K562 (cell line): ENCODE measurements around the gene FIBP. TPM values are rescaled to one million over a fixed set of nuclear protein-coding genes. Genes with fewer than 3 reads are reported as not detected.

Experiments
- CHD7 ChIP-seq: fragments of 200-600 bp; sonication (generic); IDR thresholded peaks from one replicate; pipeline ENCODE4 v1.6.1; 2012; ENCODE audit warnings: mild to moderate bottlenecking, low read depth, low read length, inconsistent platforms
- CREB1 ChIP-seq, 2 experiments: sonication (generic) in 1 of 2; formaldehyde crosslinking in 1 of 2; IDR thresholded peaks; 2 replicates each; pipeline versions ENCODE4 v1.6.1 to v1.8.0; 2012 to 2022; ENCODE audit warnings: inconsistent platforms in 1 of 2, mild to moderate bottlenecking in 1 of 2, missing genetic modification reagents in 1 of 2, moderate library complexity in 1 of 2
- NRF1 ChIP-seq, 2 experiments: fragments of 450-650 bp; IDR thresholded peaks in 1 of 2; conservative IDR thresholded peaks in 1 of 2; 2 replicates each; pipeline ENCODE4 v1.6.1; 2014; ENCODE audit warnings: mild to moderate bottlenecking in 2 of 2
- RBBP5 ChIP-seq: fragments of 200-600 bp; sonication (generic); IDR thresholded peaks from 2 replicates; pipeline ENCODE4 v1.6.1; 2012; ENCODE audit warnings: borderline replicate concordance, mild to moderate bottlenecking, low read length, control low read depth, inconsistent platforms; ENCODE audit not compliant: insufficient read depth, poor library complexity, severe bottlenecking
- SMC3 ChIP-seq: conservative IDR thresholded peaks from 2 replicates; pipeline ENCODE4 v1.6.1; 2011; ENCODE audit warnings: low read depth, low read length, improper control_type of control experiment; ENCODE audit not compliant: insufficient read depth
- SREBF1 ChIP-seq: fragments of 150-350 bp; IDR thresholded peaks from 2 replicates; pipeline ENCODE4 v1.6.1; 2014; ENCODE audit warnings: antibody characterized with exemption, low read depth, low read length, borderline replicate concordance
- TOE1 ChIP-seq, 2 experiments: fragments of 450-650 bp in 1 of 2; sonication (generic) in 1 of 2; formaldehyde crosslinking in 1 of 2; IDR thresholded peaks; 2 replicates each; pipeline versions ENCODE4 v1.7.1 to v1.8.0; 2016 to 2022; ENCODE audit warnings: borderline replicate concordance in 2 of 2, mild to moderate bottlenecking in 2 of 2, antibody characterized with exemption in 1 of 2, inconsistent platforms in 1 of 2, low read depth in 1 of 2, missing genetic modification reagents in 1 of 2, moderate library complexity in 1 of 2
- ZNF445 ChIP-seq: fragments of 250-450 bp; sonication (Bioruptor Pico); IDR thresholded peaks from 2 replicates; pipeline ENCODE4 v1.4.0; 2020; ENCODE audit warnings: low read depth, mild to moderate bottlenecking, moderate library complexity
- polyA plus RNA-seq, 8 experiments: library from polyadenylated mRNA; depleted of rRNA in 4 of 8; stranded (reverse) in 5 of 8; unstranded in 3 of 8; fragments of >200 nt; fragmentation: Nextera tagmentation in 2 of 8; fragmentation: Illumina TruSeq in 1 of 8; extraction: Ambion mirVana in 2 of 8; extraction: Trizol in 1 of 8; gene quantifications; 2 replicates each; pipeline versions ENCODE4 v1.2.1 to v1.2.3, GENCODE V29; 2011 to 2014; ENCODE audit warnings: inconsistent platforms in 1 of 8, missing spikeins in 1 of 8
- total RNA-seq, 7 experiments: library from RNA; depleted of rRNA in 6 of 7; stranded (reverse); fragments of >200 nt in 6 of 7; fragmentation: Illumina TruSeq in 2 of 7; extraction: Trizol in 2 of 7; gene quantifications; 2 replicates each; pipeline versions ENCODE4 v1.2.1 to v1.2.3, GENCODE V29; 2011 to 2021; ENCODE audit warnings: low replicate concordance in 1 of 7
- TF ChIP-seq, protein P1 (sequence below): fragments of 250-450 bp; sonication (Bioruptor Pico); IDR thresholded peaks from 2 replicates; pipeline ENCODE4 v1.4.0; 2020; ENCODE audit warnings: mild to moderate bottlenecking

Gene FIBP
- total and polyA plus RNA-seq, 9 of the 15 experiments (the other 6 are each of a cell fraction or from before 2014, with no cell fraction given) = 41.2 to 79.2 (median 48.6) TPM

DNA sequence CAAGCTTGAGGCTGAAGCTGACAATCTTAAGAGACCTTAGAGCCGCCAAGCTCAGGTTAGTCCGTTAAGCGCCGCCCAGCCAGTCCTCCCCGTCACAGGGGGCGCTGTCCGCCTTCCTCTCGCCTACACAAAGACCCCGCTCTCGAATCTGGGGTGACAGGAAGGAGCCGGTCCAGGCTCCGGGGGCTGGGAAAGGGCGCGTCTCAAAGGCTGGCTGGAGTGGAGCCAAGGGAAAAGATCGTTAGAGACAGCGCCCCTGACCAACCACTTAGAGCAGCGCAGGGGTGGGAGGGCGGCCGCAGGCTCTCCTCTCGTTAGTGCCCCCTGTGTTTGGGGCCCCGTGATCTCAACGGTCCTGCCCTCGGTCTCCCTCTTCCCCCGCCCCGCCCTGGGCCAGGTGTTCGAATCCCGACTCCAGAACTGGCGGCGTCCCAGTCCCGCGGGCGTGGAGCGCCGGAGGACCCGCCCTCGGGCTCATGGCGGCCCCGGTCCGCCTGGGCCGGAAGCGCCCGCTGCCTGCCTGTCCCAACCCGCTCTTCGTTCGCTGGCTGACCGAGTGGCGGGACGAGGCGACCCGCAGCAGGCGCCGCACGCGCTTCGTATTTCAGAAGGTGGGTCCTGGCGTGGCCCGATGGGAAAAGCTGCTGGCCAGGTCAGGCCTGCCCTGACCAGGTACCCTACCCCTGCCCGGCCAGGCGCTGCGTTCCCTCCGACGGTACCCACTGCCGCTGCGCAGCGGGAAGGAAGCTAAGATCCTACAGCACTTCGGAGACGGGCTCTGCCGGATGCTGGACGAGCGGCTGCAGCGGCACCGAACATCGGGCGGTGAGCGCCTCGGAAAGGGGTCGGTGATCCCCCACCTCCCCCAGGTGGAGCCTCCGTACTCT, 27.8 kb downstream of the FIBP start, which contains the start of gene MUS81 (continued):
- TF ChIP-seq RBBP5 (peak; percentile 52), SREBF1 (peak; percentile 80; the same call in 1 of the 2 replicates), ZNF445 (CRISPR knock-in tag) (0 out of 2 replicates have a peak, but pooled peaks have one; percentile 63), NRF1 (conservative IDR thresholded peaks at IDR 0.05 in 1 of 2, IDR thresholded peaks at IDR 0.05 in 1 of 2) (peak; percentile 71 to 75), CREB1 (IDR thresholded peaks at IDR 0.05) (peak; percentile 42), CREB1 (CRISPR knock-in tag; IDR thresholded peaks at IDR 0.05) (no peak; the same call in 1 of the 2 replicates), TOE1 (IDR thresholded peaks at IDR 0.05; ENCODE audit: borderline replicate concordance) (peak; percentile 64), TOE1 (CRISPR knock-in tag; IDR thresholded peaks at IDR 0.05; ENCODE audit: borderline replicate concordance, low read depth) (no peak), SMC3 (no peak; the same call in 1 of the 2 replicates), CHD7 (peak; percentile 36)
- TF ChIP-seq, protein P1, sequence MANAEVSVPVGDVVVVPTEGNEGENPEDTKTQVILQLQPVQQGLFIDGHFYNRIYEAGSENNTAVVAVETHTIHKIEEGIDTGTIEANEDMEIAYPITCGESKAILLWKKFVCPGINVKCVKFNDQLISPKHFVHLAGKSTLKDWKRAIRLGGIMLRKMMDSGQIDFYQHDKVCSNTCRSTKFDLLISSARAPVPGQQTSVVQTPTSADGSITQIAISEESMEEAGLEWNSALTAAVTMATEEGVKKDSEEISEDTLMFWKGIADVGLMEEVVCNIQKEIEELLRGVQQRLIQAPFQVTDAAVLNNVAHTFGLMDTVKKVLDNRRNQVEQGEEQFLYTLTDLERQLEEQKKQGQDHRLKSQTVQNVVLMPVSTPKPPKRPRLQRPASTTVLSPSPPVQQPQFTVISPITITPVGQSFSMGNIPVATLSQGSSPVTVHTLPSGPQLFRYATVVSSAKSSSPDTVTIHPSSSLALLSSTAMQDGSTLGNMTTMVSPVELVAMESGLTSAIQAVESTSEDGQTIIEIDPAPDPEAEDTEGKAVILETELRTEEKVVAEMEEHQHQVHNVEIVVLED (CRISPR knock-in tag) = peak; percentile 29; the same call in 1 of the 2 replicates
